ENCODE data around the gene FAM43A.

- peak in 1 of 4 donors; percentile 43 for TF ChIP-seq POLR2A (IDR thresholded peaks at IDR 0.05)
- peak in 4 of 6 experiments; percentile 22 to 44 (median 26) for TF ChIP-seq CTCF (IDR thresholded peaks at IDR 0.05)
These were observed 2.0 kb downstream of the FAM43A start for GRCh38 chr3:194687638-194688199.

Measured in esophagus squamous epithelium (tissue), 4 donors.